RKO (cell line): ENCODE results near the gene RPL12.

Source experiments
- DNase-seq: peaks from one replicate; pipeline ENCODE4 v3.0.0-alpha.2; 2016; ENCODE audit warnings: low spot score

RPL12 gene

GRCh38 chr9:127404631-127405030, 46.6 kb downstream of the RPL12 start:
- DNase-seq: no peak

- no peak for DNase-seq
Observed at GRCh38 chr9:127403507-127404192, 47.6 kb downstream of the RPL12 start.

- no peak for DNase-seq
Observed at GRCh38 chr9:127402401-127403090, 48.7 kb downstream of the RPL12 start.

GRCh38 chr9:127399736-127400269, 51.4 kb downstream of the RPL12 start:
- DNase-seq: no peak

- DNase-seq: no peak
Observed at GRCh38 chr9:127398715-127399400, 52.3 kb downstream of the RPL12 start.

- DNase-seq: no peak
Observed at GRCh38 chr9:127398275-127398647, 52.9 kb downstream of the RPL12 start.
